ENCODE results near the gene NUDT3.

DNA sequence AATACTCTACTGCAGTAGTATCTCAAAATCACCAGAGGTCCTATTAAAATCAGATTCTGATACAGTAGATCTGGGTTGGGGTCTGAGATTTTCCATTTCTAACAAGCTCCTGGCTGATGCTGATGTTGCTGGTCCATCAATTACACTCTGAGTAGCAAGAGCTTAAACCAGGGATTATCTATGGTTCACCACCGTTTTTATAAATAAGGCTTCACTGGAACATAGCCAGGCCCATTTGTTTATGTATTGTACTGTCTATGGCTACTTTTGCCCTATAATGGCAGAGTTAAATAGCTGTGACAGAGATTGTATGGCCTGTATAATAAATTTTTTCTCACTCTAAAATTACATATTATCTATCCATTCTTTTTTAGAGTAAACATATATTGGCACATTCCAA, 53.0 kb downstream of the NUDT3 start:
- TF ChIP-seq, protein P1, sequence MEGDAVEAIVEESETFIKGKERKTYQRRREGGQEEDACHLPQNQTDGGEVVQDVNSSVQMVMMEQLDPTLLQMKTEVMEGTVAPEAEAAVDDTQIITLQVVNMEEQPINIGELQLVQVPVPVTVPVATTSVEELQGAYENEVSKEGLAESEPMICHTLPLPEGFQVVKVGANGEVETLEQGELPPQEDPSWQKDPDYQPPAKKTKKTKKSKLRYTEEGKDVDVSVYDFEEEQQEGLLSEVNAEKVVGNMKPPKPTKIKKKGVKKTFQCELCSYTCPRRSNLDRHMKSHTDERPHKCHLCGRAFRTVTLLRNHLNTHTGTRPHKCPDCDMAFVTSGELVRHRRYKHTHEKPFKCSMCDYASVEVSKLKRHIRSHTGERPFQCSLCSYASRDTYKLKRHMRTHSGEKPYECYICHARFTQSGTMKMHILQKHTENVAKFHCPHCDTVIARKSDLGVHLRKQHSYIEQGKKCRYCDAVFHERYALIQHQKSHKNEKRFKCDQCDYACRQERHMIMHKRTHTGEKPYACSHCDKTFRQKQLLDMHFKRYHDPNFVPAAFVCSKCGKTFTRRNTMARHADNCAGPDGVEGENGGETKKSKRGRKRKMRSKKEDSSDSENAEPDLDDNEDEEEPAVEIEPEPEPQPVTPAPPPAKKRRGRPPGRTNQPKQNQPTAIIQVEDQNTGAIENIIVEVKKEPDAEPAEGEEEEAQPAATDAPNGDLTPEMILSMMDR (IDR thresholded peaks at IDR 0.05) = no peak
- TF ChIP-seq POLR2A (IDR thresholded peaks at IDR 0.05) = no peak

Measured in ovary (tissue), 3 donors.